T-helper 1 cell treated with Interleukin-12 subunit alpha and Interleukin-12 subunit beta and Interleukin-4 antibody, amounts not matched to agents 30 μg/mL and 1 μg/mL, for 36 hours (primary cell): ENCODE measurements around the gene PRICKLE2.

Experiments used
- H3K27ac Mint-ChIP-seq: one replicate; pipeline ENCODE4 v1.8.0; 2021; ENCODE audit warnings: mild to moderate bottlenecking, mixed read lengths
- H3K27me3 Mint-ChIP-seq: one replicate; pipeline ENCODE4 v1.8.0; 2021; ENCODE audit warnings: low read depth, mixed read lengths
- H3K36me3 Mint-ChIP-seq: one replicate; pipeline ENCODE4 v1.8.0; 2021; ENCODE audit warnings: low read depth, mixed read lengths
- H3K4me1 Mint-ChIP-seq: one replicate; pipeline ENCODE4 v1.8.0; 2021; ENCODE audit warnings: low read depth, mixed read lengths
- H3K4me3 Mint-ChIP-seq: one replicate; pipeline ENCODE4 v1.8.0; 2021; ENCODE audit warnings: mild to moderate bottlenecking, moderate library complexity, mixed read lengths
- H3K9me3 Mint-ChIP-seq: one replicate; pipeline ENCODE4 v1.8.0; 2021; ENCODE audit warnings: mixed read lengths

Gene PRICKLE2

GRCh38 chr3:64078966-64079365, 146.3 kb downstream of the PRICKLE2 start:
- Mint-ChIP-seq H3K27me3 (peaks cover 3% of the 10 kb centered on the region), H3K4me3 (no peak overlapping the region), H3K36me3 (no peaks in the 10 kb centered on the region), H3K9me3 (no peaks in the 10 kb centered on the region), H3K4me1 (no peaks in the 10 kb centered on the region), H3K27ac (no peak overlapping the region)

GRCh38 chr3:64074895-64075679, 150.2 kb downstream of the PRICKLE2 start:
- peaks cover 26% of the 10 kb centered on the region for H3K27me3 Mint-ChIP-seq
- H3K4me1 Mint-ChIP-seq, result no peaks in the 10 kb centered on the region
- no peak overlapping the region for H3K27ac Mint-ChIP-seq

DNA sequence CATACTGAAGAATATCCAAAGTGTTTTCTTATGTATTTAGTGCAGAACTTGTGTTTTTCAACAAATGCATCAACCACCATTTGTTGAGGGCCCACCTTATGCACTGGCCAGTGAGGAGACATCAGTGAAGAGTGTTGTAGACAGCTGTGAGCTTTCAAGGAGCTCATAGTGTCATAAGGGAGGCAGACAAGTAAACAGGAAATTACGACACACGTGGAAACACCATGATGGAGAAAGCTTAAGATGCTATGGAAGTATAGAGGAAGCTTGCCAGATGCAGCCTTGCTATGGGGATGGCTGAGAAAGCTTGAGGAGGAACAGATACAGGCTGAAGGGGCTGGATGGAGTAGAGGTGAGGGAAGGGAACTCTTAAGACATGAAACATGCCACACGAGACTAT, 151.2 kb downstream of the PRICKLE2 start:
- H3K9me3 Mint-ChIP-seq, result no peaks in the 10 kb centered on the region
- H3K36me3 Mint-ChIP-seq, result no peaks in the 10 kb centered on the region
- peaks cover 36% of the 10 kb centered on the region for H3K27me3 Mint-ChIP-seq
- H3K4me1 Mint-ChIP-seq, result no peaks in the 10 kb centered on the region
- H3K4me3 Mint-ChIP-seq, result no peak overlapping the region
- no peak overlapping the region for H3K27ac Mint-ChIP-seq

More at GRCh38 chr3:64074895-64075679, 150.2 kb downstream of the PRICKLE2 start:
- Mint-ChIP-seq H3K36me3 (no peaks in the 10 kb centered on the region), H3K9me3 (no peaks in the 10 kb centered on the region), H3K4me3 (no peak overlapping the region)

GRCh38 chr3:64073158-64073761, 152.0 kb downstream of the PRICKLE2 start:
- H3K4me3 Mint-ChIP-seq, result no peak overlapping the region
- H3K9me3 Mint-ChIP-seq, result no peaks in the 10 kb centered on the region
- no peak overlapping the region for H3K27ac Mint-ChIP-seq
- H3K36me3 Mint-ChIP-seq, result no peaks in the 10 kb centered on the region
- peaks cover 43% of the 10 kb centered on the region for H3K27me3 Mint-ChIP-seq
- no peaks in the 10 kb centered on the region for H3K4me1 Mint-ChIP-seq

DNA sequence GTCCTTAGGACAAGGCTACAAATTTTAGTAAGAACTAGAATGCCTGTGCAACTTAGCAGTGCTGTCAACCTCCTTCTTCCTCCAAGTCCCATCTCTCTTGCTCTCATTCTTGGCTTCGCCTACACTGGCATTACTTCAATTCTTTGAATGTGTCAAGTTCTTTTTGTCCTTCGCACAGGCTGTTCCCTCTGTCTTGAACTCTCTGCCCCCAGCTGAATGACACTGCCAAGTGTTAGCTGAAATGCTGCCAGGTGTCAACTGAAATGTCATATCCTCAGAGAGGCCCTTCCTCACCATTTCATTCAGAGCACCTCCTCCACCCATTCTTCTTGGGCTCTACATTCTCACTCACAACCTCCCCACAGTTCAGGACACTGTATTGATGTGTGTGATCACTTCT, 153.1 kb downstream of the PRICKLE2 start:
- H3K4me3 Mint-ChIP-seq, result no peak overlapping the region
- H3K27ac Mint-ChIP-seq, result no peak overlapping the region
- H3K36me3 Mint-ChIP-seq, result no peaks in the 10 kb centered on the region
- no peaks in the 10 kb centered on the region for H3K4me1 Mint-ChIP-seq
- peaks cover 45% of the 10 kb centered on the region for H3K27me3 Mint-ChIP-seq
- H3K9me3 Mint-ChIP-seq, result no peaks in the 10 kb centered on the region

- peaks cover 45% of the 10 kb centered on the region for H3K27me3 Mint-ChIP-seq
- no peaks in the 10 kb centered on the region for H3K9me3 Mint-ChIP-seq
- H3K27ac Mint-ChIP-seq, result no peak overlapping the region
- no peak overlapping the region for H3K4me3 Mint-ChIP-seq
- no peaks in the 10 kb centered on the region for H3K4me1 Mint-ChIP-seq
- H3K36me3 Mint-ChIP-seq, result no peaks in the 10 kb centered on the region
These were observed 154.6 kb downstream of the PRICKLE2 start for GRCh38 chr3:64070704-64071103.

GRCh38 chr3:64067506-64068346, 157.5 kb downstream of the PRICKLE2 start:
- Mint-ChIP-seq H3K4me1 (no peaks in the 10 kb centered on the region), H3K27me3 (peaks cover 46% of the 10 kb centered on the region)

GRCh38 chr3:64064804-64065203, 160.5 kb downstream of the PRICKLE2 start:
- no peak overlapping the region for H3K27ac Mint-ChIP-seq
- no peaks in the 10 kb centered on the region for H3K4me1 Mint-ChIP-seq
- no peak overlapping the region for H3K4me3 Mint-ChIP-seq
- H3K36me3 Mint-ChIP-seq, result no peaks in the 10 kb centered on the region
- H3K9me3 Mint-ChIP-seq, result no peaks in the 10 kb centered on the region
- peaks cover 27% of the 10 kb centered on the region for H3K27me3 Mint-ChIP-seq

More at GRCh38 chr3:64067506-64068346, 157.5 kb downstream of the PRICKLE2 start:
- Mint-ChIP-seq H3K9me3 (no peaks in the 10 kb centered on the region), H3K36me3 (no peaks in the 10 kb centered on the region), H3K4me3 (no peak overlapping the region), H3K27ac (no peak overlapping the region)

DNA sequence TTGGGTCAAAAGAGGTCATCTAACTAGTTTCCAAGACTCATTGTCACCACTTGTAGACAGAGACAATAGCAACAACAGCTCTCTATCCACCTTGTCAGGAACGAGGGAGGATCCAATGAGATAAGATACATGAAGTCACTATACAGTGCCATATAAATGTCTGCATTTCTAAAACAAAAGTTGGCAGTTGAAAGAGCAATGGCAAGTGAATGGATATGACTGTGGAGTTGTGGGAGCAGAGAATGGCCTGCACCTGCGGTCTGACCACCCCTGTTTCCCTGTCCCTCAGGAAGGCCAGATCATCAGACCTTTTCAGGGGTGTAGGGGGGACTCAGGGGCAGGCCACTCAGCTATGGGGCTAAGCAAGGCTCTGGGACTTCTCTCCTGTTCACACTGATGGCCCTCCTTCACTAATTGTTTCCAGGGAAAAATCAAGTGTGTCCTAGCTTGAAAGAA, 161.3 kb downstream of the PRICKLE2 start:
- H3K27ac Mint-ChIP-seq, result no peak overlapping the region
- H3K9me3 Mint-ChIP-seq, result no peaks in the 10 kb centered on the region
- no peak overlapping the region for H3K4me3 Mint-ChIP-seq
- no peaks in the 10 kb centered on the region for H3K4me1 Mint-ChIP-seq
- peaks cover 25% of the 10 kb centered on the region for H3K27me3 Mint-ChIP-seq
- no peaks in the 10 kb centered on the region for H3K36me3 Mint-ChIP-seq

DNA sequence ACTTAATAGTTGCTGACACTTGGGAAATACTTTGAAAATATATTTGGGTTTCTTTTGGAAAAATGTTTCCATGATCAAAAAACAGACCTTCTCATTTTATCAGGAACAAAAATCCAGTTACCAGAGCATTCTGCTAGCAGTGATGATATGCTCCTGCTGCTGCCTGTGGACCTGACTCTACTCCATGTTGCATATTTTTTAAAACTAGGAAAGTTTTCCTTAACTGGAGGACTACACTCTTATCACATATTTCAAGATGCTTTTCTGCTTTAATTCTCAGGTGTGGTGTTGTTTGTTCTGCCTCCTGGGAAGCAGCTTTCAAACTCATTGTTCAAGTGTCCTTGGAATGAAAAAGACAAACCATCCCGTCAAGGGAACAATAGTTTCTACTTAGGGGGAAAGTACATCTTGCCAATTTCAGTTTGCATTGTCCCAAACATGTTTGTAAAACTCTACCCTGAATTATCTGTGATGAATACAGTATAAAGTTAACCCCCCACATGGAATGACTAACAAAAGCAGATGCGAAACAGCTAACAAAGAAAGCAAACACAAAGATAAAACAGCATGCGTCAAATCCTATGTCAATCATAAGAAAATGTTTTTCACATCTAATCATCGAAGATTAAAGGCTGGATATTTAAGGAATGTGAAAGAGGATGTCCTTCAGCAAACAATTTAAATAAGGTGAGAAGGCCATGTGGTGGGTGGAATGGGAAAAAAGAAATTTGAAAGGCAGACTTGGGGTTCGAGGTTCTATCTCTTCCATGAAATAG, 161.9 kb downstream of the PRICKLE2 start:
- peaks cover 21% of the 10 kb centered on the region for H3K27me3 Mint-ChIP-seq
- H3K9me3 Mint-ChIP-seq, result no peaks in the 10 kb centered on the region
- no peaks in the 10 kb centered on the region for H3K4me1 Mint-ChIP-seq

DNA sequence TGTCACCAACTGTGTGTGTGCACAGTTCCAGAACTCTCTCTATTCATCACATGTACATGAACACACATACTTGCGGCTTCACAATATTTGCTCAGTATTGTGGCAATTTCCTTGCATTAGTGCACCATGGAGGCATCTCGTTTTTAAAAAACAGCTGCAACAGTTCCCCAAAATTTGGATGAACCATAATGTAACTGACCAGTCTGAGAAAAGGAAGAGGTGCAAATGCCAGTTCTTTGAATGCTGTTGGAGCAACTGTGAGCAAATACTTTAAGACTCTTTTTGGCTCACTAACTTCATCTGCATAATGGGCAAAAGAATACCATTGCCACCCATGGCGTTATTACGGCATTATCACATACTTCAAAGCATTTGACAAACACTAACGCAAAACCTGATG, 163.6 kb downstream of the PRICKLE2 start:
- Mint-ChIP-seq H3K9me3 (no peaks in the 10 kb centered on the region), H3K4me3 (no peak overlapping the region), H3K27ac (no peak overlapping the region), H3K4me1 (no peaks in the 10 kb centered on the region), H3K27me3 (peaks cover 26% of the 10 kb centered on the region), H3K36me3 (no peaks in the 10 kb centered on the region)

More for the DNA sequence above, 161.9 kb downstream of the PRICKLE2 start:
- Mint-ChIP-seq H3K36me3 (no peaks in the 10 kb centered on the region), H3K4me3 (no peak overlapping the region), H3K27ac (no peak overlapping the region)

DNA sequence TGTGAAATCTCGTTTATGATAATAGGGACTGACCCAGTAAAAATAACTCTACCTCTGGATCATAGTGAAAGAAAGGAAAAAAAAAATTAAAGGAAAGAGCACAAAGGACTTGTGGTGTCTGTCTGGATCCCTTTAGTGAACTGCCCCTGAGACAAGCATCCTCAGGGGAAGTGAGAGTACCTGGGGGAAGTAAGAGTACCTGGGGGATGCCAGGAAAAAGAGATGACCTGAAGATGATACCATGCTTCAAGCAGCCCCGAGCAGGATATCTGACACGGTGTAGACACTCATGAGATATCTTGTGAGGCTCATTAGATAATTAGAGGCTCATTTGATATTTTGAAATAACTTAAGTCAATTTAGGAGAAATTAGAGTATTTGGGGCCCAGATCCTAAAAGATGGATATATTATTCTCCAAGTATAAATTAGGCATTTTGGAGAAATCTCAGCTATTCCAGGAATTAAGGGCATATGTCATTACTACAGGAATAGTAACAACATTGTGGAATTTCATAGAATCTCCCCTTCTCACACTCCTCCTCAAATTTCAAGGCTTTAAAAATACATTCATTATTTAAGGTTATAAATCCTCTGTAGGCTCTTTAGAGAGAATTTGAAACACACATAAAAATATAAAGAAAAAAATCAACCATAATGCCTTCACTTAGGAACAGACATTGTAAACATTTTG, 165.6 kb downstream of the PRICKLE2 start:
- Mint-ChIP-seq H3K9me3 (no peaks in the 10 kb centered on the region), H3K4me1 (no peaks in the 10 kb centered on the region), H3K27me3 (peaks cover 31% of the 10 kb centered on the region), H3K36me3 (no peaks in the 10 kb centered on the region), H3K4me3 (no peak overlapping the region), H3K27ac (no peak overlapping the region)

GRCh38 chr3:64058566-64058965, 166.7 kb downstream of the PRICKLE2 start:
- H3K36me3 Mint-ChIP-seq, result no peaks in the 10 kb centered on the region
- H3K4me1 Mint-ChIP-seq, result no peaks in the 10 kb centered on the region
- H3K27ac Mint-ChIP-seq, result no peak overlapping the region
- no peak overlapping the region for H3K4me3 Mint-ChIP-seq
- H3K9me3 Mint-ChIP-seq, result no peaks in the 10 kb centered on the region
- peaks cover 30% of the 10 kb centered on the region for H3K27me3 Mint-ChIP-seq
